IPS-18a (cell line): ENCODE data around the gene SKOR2.
"Not testable (repeated sequence)": the region's sequence is repeated elsewhere in the genome, so short reads cannot be mapped to it uniquely, and the experiment has no call there.

Experiments used
- H3K27ac ChIP-seq: one replicate; pipeline ENCODE4 v1.5.1; 2013; ENCODE audit warnings: low read length
- H3K27me3 ChIP-seq: one replicate; pipeline ENCODE4 v1.6.1; 2013; ENCODE audit warnings: mild to moderate bottlenecking, low read length; ENCODE audit not compliant: control insufficient read depth, insufficient read depth
- H3K36me3 ChIP-seq: one replicate; pipeline ENCODE4 v1.6.1; 2013; ENCODE audit warnings: low read depth, low read length; ENCODE audit not compliant: control insufficient read depth
- H3K4me1 ChIP-seq: one replicate; pipeline ENCODE4 v1.6.1; 2013; ENCODE audit warnings: low read depth, low read length; ENCODE audit not compliant: control insufficient read depth
- H3K4me3 ChIP-seq: one replicate; pipeline ENCODE4 v1.5.1; 2013; ENCODE audit warnings: low read length
- H3K9ac ChIP-seq: one replicate; pipeline ENCODE4 v1.6.1; 2013; ENCODE audit warnings: mild to moderate bottlenecking, low read length, moderate library complexity
- H3K9me3 ChIP-seq: one replicate; pipeline ENCODE4 v1.6.1; 2013; ENCODE audit warnings: low read depth, low read length; ENCODE audit not compliant: control insufficient read depth

The SKOR2 gene

DNA sequence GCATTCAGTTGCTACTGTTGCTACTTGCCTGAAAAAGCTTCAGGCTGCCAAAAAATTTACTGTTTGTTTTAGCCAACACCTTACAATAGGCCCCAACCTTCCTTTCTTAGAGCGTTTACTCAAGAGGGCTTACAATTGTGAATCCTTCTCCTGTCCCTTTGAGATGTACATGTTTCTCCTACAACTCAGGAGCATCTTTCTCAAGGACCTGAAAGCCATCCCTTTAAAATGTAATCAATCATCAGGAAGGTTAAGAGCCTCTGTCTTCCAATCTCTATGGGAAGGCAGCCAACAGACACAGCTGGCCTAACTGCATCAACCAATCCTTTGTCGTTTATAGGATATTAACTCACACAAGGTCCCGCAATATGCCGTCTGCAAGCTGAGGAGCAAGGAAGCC lies 71.9 kb downstream of the SKOR2 start:
- Histone ChIP-seq H3K27ac (no peak overlapping the region), H3K4me3 (no peak overlapping the region), H3K4me1 (peaks cover 7% of the 10 kb centered on the region), H3K9me3 (no peaks in the 10 kb centered on the region), H3K27me3 (no peaks in the 10 kb centered on the region), H3K9ac (no peak overlapping the region), H3K36me3 (no peaks in the 10 kb centered on the region)

DNA sequence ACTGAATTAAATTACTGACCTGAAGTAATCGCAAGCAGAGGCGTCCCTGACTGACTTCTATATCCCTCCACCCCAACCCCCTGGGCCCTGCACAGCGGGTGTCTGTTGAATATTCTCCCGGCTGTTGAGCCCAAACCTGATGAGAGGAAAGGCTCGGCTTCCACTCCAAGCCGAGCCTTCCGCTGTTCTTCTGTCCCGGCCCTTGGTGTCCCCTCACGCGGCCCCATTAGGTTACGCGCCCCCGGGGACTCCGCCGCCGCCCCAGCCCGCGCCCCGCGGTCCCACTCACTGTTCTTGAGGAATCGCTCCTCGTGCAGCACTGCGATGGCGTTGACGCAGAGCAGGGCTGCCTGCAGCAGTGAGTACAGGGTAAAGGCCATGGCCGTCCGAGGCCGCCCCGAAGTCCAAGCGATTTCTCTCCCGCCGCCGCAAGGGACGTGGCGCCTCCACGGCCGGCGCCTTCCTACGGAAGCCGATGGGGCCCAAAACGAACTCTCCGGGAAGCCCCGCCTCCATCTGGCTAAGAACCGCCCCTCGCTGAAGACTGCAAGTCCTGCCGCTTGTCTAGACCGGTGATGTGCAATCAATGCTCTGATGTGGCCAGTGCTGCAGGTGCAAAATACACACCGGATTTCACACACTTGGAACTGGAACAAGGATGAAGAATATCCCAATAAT lies 75.4 kb downstream of the SKOR2 start, which contains the start of gene IER3IP1:
IER3IP1 (minus strand) TSS at position 467 of the 678 bp plus-strand sequence; CDS start at position 380, 87 bp downstream.
- Histone ChIP-seq H3K27ac (peak within 1 kb of the TSS; percentile 6), H3K27me3 (no peaks in the 10 kb centered on the region), H3K4me3 (peak within 1 kb of the TSS; percentile 90), H3K36me3 (no peaks in the 10 kb centered on the region), H3K9ac (peak within 1 kb of the TSS; percentile 84), H3K4me1 (peaks cover 7% of the 10 kb centered on the region), H3K9me3 (no peaks in the 10 kb centered on the region)

DNA sequence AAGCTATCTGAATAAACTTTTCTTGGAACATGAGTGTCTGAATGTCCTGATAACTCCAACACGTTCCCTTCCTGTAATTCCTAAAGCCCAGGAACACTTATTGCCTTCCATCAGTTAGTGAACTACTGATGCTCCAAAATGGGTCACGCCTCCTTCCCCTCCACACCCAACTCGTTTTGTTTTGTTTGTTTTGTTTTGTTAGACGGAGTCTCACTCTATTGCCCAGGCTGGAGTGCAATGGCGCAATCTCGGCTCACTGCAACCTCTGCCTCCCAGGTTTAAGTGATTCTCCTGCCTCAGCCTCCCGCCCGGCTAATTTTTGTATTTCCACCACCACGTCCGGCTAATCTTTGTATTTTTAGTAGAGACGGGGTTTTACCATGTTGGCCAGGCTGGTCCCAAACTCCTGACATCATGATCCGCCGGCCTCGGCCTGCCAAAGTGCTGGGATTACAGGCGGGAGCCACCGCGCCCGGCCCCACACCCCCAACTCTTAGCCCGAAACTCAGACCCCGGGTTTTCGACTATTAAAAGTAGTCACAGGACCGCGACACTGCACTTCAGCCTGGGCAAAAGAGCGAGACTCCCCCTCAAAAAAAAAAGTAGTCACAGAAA lies 76.1 kb downstream of the SKOR2 start:
- H3K27ac ChIP-seq, result peak overlapping the region; percentile 6
- peaks cover 7% of the 10 kb centered on the region for H3K4me1 ChIP-seq
- H3K9ac ChIP-seq, result peak overlapping the region; percentile 84

DNA sequence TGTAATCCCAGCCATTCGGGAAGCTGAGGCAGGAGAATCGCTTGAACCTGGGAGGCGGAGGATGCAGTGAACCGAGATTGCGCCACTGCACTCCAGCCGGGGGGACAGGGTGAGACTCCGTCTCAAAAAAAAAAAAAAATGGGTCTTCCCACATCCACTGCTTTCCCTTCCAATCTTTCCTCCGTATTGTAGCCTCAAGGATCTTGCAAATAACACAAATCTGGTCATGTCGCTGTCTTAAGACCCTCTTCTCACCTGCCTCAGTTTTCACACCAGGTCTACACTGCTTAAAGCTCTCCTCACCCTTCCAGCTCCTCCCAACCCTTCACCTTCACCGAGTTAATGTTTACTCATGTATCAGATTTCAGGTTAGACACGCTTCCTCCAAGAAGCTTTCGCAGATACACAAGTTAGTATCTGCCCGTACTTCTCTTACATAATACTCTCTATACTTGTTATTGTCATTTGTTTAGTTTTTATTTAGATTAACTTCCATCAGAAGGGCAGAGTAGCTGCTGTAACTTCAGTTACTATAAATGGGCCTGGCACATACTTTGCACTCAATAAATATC lies 76.8 kb downstream of the SKOR2 start:
- Histone ChIP-seq H3K9ac (no peak overlapping the region), H3K4me1 (peaks cover 7% of the 10 kb centered on the region), H3K27me3 (no peaks in the 10 kb centered on the region), H3K4me3 (peak overlapping the region; percentile 90), H3K27ac (no peak overlapping the region), H3K36me3 (no peaks in the 10 kb centered on the region), H3K9me3 (no peaks in the 10 kb centered on the region)

More for the DNA sequence above, 76.1 kb downstream of the SKOR2 start:
- Histone ChIP-seq H3K36me3 (no peaks in the 10 kb centered on the region), H3K9me3 (no peaks in the 10 kb centered on the region), H3K4me3 (peak overlapping the region; percentile 90), H3K27me3 (no peaks in the 10 kb centered on the region)

DNA sequence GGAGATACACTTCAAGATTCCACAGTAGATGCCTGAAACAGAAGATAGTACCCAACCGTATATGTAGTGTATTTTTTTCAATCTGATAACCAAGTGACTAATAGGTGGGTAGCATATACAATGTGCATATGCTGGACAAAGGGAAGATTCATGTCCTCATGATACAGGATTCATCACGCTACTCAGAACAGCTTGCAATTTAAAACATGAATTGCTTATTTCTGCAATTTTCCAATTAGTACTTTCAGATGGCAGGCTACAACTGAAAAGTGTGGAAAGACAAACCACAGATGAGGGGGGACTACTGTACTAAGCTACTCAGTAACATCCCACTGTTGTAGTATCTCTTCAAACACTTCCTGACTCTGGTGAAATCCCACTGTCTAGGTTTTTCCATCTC lies 79.0 kb downstream of the SKOR2 start:
- Histone ChIP-seq H3K36me3 (no peaks in the 10 kb centered on the region), H3K4me3 (no peak overlapping the region), H3K4me1 (peaks cover 7% of the 10 kb centered on the region), H3K27ac (no peak overlapping the region), H3K9me3 (no peaks in the 10 kb centered on the region), H3K9ac (no peak overlapping the region), H3K27me3 (no peaks in the 10 kb centered on the region)

DNA sequence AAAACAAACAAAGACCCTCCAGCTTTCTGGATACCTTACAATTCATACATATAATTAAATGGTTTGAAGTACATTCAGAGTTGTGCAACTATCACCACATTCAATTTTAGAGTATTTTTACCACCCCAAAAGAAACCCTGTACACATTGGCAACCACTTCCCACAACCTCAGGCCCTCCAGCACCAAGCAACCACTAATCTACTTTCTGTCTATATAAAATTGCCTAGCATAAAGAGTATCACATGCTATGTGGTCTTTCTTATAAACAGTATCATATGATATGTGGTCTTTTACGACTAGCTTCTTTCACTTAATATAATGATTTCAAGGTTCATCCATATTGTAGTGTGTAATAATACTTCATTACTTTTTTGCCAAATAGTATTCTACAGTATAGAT lies 82.5 kb downstream of the SKOR2 start:
- H3K36me3 ChIP-seq, result no peaks in the 10 kb centered on the region
- H3K27me3 ChIP-seq, result no peaks in the 10 kb centered on the region
- no peak overlapping the region for H3K9ac ChIP-seq
- H3K27ac ChIP-seq, result no peak overlapping the region
- H3K4me3 ChIP-seq, result no peak overlapping the region
- H3K4me1 ChIP-seq, result no peaks in the 10 kb centered on the region
- no peaks in the 10 kb centered on the region for H3K9me3 ChIP-seq

DNA sequence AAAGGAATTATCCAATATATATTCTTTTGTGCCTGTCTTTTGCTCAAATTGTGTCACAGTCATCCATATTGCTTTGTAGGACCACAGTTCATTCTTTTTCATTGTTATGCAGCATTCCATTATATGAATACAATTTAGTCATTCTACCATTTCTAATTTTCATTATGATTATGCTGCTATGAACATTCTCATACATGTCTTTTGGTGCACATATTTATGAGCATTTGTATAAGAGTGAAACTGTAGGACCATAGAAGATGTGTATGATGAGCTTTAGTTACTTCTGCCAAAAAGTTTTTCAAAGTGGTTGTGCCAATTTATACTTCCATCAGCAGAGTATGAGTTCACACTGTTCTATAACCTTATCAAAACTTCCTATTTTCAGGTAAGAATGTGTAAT lies 83.0 kb downstream of the SKOR2 start:
- Histone ChIP-seq H3K4me1 (no peaks in the 10 kb centered on the region), H3K27me3 (no peaks in the 10 kb centered on the region), H3K36me3 (no peaks in the 10 kb centered on the region), H3K9me3 (no peaks in the 10 kb centered on the region), H3K4me3 (no peak overlapping the region), H3K27ac (no peak overlapping the region), H3K9ac (no peak overlapping the region)

DNA sequence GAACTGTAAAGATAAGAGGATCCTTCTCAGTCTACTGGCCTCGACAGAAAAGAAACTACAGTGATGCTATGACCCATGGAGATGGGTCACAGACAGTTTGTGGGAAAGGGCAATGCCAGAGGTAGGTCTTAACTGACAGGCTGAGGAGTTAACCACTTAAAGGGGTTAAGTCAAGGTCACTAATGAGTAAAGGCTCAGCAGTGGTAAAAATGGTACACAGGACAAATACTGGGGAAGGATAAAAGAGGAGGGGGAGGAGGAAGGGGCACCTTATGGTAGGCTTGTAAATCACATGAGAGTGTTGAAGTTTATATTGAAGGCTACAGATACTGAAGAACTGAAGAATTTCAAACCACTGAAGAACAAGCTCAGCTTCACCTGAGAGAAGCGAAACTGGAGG lies 85.2 kb downstream of the SKOR2 start:
- Histone ChIP-seq H3K9ac (no peak overlapping the region), H3K27ac (no peak overlapping the region)

DNA sequence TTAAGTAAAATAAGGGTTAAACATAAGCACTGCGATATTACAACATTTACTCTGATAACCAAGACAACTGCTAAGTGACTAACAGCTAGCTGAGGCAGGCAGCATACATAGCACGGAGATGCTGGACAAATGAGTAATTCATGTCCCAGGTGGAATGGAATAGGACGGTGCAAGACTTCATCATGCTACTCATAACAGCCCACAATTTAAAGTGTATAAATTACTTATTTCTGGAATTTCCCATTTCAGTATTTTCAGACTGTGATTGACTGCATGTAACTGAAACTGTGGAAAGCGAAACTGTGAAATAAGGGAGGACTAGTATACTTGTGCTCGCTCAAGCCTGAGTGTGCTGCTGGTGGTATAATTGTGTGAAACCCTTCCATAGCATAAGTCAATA lies 88.2 kb downstream of the SKOR2 start:
- H3K9me3 ChIP-seq, result no peaks in the 10 kb centered on the region
- H3K4me1 ChIP-seq, result no peaks in the 10 kb centered on the region
- no peaks in the 10 kb centered on the region for H3K27me3 ChIP-seq
- H3K4me3 ChIP-seq, result no peak overlapping the region
- no peak overlapping the region for H3K9ac ChIP-seq
- H3K27ac ChIP-seq, result no peak overlapping the region
- no peaks in the 10 kb centered on the region for H3K36me3 ChIP-seq

More for the DNA sequence above, 85.2 kb downstream of the SKOR2 start:
- Histone ChIP-seq H3K27me3 (no peaks in the 10 kb centered on the region), H3K4me1 (no peaks in the 10 kb centered on the region), H3K4me3 (no peak overlapping the region), H3K36me3 (no peaks in the 10 kb centered on the region), H3K9me3 (no peaks in the 10 kb centered on the region)

DNA sequence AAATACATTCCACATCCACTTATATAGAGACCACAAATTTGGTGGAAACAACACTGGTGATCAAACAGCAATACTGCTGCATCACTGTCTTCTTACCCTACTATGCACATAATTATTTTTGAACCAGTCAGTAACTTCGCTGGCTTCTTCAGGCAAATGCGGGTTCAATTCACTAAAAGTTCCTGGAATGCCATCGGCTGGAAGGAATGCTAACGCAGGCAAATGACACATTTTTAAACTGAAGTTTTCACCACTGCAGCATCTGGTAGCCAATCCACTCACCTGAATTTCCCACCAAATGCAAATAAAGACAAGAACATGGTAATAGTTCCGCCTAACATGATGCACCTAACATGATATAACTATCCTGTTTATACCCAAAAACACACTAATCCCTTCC lies 91.2 kb downstream of the SKOR2 start:
- Histone ChIP-seq H3K4me3 (no peak overlapping the region), H3K27ac (no peak overlapping the region), H3K9ac (no peak overlapping the region), H3K27me3 (no peaks in the 10 kb centered on the region), H3K4me1 (no peaks in the 10 kb centered on the region), H3K36me3 (peaks cover 10% of the 10 kb centered on the region), H3K9me3 (no peaks in the 10 kb centered on the region)

DNA sequence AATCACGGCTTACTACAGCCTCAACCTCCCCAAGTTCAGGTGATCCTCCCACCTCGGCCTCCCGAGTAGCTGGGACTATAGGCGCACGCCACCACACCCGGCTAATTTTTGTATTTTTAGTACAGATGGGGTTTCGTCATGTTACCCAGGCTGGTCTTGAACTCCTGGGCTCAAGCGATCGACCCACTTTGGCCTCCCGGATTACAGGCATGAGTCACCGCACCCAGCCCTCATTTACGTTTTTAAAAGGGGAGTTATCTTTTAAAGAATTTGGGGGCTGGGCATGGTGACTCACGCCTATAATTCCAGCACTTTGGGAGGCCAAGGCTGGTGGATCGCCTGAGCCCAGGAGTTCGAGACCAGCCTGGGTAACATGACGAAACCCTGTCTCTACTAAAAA lies 93.1 kb downstream of the SKOR2 start:
- H3K4me3 ChIP-seq, H3K4me1 ChIP-seq, H3K9ac ChIP-seq, H3K27me3 ChIP-seq, H3K9me3 ChIP-seq, H3K27ac ChIP-seq: not testable (repeated sequence)
- H3K36me3 ChIP-seq, result peaks cover 22% of the 10 kb centered on the region
